ENCODE data around the gene RBM15B.

- TF ChIP-seq POLR2A (IDR thresholded peaks at IDR 0.05) (no peak), CTCF (IDR thresholded peaks at IDR 0.05) (no peak), EP300 (IDR thresholded peaks at IDR 0.05) (no peak), POLR2AphosphoS5 (IDR thresholded peaks at IDR 0.05) (no peak)
These were observed 29.3 kb upstream of the RBM15B start for GRCh38 chr3:51361746-51362145.
